Uterus (tissue), 2 donors: Measurements from ENCODE around the gene ARMC8.

Experiments used
- POLR2A ChIP-seq, 2 donors: fragments of 450-650 bp; IDR thresholded peaks; one replicate each; pipeline ENCODE4 v1.6.1; 2016; ENCODE audit warnings: antibody characterized with exemption in 2 of 2, mild to moderate bottlenecking in 1 of 2, moderate library complexity in 1 of 2
- TF ChIP-seq, protein P1 (sequence below), 4 experiments: fragments of 200-600 bp in 2 of 4; fragments of 450-650 bp in 2 of 4; sonication (generic) in 2 of 4; IDR thresholded peaks; one replicate each; pipeline ENCODE4 v1.5.1; 2016 to 2019; ENCODE audit warnings: antibody characterized with exemption in 4 of 4, mild to moderate bottlenecking in 2 of 4, moderate library complexity in 1 of 4

DNA sequence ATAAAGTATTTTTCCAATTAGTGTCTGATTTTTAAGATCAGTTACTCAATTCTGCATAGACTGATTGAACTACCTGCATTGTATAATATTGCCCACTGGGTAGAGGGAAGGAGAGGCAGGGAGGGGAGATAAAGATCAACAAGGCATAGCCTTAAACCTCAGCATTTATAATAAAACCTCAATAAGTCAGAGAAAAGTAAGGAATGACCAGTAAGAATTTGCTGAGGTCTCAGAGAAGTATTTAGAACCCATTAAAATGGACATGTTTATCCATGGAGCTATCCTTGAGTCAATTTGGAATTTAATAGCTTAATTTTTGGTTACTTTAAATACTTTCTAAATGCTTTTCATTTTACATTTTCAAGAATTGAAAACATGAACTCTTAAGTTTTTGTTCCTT, 62.5 kb downstream of the ARMC8 start:
- no peak for TF ChIP-seq POLR2A (IDR thresholded peaks at IDR 0.05)
- TF ChIP-seq, protein P1, sequence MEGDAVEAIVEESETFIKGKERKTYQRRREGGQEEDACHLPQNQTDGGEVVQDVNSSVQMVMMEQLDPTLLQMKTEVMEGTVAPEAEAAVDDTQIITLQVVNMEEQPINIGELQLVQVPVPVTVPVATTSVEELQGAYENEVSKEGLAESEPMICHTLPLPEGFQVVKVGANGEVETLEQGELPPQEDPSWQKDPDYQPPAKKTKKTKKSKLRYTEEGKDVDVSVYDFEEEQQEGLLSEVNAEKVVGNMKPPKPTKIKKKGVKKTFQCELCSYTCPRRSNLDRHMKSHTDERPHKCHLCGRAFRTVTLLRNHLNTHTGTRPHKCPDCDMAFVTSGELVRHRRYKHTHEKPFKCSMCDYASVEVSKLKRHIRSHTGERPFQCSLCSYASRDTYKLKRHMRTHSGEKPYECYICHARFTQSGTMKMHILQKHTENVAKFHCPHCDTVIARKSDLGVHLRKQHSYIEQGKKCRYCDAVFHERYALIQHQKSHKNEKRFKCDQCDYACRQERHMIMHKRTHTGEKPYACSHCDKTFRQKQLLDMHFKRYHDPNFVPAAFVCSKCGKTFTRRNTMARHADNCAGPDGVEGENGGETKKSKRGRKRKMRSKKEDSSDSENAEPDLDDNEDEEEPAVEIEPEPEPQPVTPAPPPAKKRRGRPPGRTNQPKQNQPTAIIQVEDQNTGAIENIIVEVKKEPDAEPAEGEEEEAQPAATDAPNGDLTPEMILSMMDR (IDR thresholded peaks at IDR 0.05): no peak
